Measurements from ENCODE around the gene KRTAP12-2.

Gene KRTAP12-2

DNA sequence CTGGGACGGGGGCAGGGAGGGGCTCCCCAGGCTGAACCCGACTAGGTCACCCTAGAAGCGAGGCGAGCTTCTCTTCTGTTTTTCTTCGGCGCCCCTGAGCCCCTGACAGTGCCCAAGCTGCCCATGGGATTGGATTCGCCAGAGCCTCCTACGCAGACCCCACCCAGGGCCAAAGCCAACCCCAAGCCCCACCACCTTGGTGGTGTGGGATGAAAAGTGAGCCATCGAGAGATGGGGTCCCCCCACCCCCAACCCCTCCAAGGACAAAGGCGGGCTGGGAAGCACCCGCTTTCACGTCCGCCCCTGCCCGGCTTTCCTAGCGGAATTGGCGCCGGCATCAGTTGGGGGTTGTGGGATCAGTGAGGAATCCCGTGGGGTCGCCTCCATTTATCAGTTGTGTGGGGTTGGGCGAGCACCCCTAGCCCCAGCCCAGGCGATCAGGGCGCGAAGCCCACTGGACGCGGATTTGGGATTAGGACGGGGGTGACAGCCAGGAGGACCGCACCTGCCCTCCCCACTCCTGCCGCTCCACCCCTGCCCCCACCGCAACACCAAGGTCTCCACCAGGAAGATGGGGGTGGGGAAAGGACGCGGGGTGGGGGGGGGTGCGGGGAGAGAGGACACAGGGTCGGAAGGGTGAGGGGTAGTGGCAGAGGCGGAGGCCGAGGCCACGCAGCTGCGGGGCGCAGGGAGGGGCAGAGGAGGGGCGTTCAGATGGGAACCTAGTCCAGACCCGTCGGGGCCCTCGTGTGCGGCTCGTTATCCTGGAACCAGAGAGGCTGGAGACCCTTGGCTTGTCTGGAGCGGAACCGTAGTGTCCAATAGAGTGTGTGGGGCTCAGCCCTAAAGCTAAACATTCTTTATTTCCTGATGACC is 40.2 kb upstream of the KRTAP12-2 start:
- H3K4me3 ChIP-seq (ENCODE audit: control insufficient read depth, low read depth, low read length), result no peak overlapping the region
- TF ChIP-seq CTCF (conservative IDR thresholded peaks at IDR 0.05; ENCODE audit: control insufficient read depth, insufficient read depth, low read depth, low read length), result no peak
- DNase-seq (ENCODE audit: low read depth), result no peak

DNA sequence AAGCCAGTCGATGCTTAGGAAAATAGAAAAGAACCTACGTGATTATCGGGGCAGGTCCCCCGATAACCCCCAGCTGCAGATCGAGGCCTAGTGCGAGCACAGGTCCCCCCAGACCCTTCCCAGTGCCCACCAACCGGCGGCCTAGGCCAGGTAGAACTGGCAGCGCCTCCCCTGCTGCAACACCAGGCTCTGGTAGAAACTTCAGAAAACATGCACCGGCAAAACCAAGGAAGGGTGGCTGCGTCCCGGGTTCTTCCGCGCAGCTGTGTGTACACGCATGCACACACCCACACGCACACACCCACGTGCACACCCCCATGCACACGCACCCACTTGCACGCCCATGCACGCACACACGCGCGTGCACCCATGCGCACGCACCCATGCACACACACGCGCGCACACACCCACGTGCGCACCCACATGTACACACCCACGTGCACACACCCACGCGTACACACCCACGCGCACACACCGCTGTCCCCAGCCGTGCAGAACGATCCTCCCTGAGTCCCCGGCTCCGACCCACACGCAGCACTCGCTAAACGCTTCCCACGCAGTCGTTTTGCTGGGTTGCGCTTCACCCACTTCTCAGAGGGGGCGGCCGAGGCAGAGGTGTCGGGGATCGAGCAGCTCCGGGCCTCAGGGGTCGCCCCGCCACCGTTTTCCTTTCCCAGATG is 39.4 kb upstream of the KRTAP12-2 start:
- no peak for TF ChIP-seq CTCF (conservative IDR thresholded peaks at IDR 0.05; ENCODE audit: control insufficient read depth, insufficient read depth, low read depth, low read length)
- no peak for DNase-seq (ENCODE audit: low read depth)
- no peak overlapping the region for H3K4me3 ChIP-seq (ENCODE audit: control insufficient read depth, low read depth, low read length)

- DNase-seq (ENCODE audit: low read depth), result no peak
- no peak overlapping the region for H3K4me3 ChIP-seq (ENCODE audit: control insufficient read depth, low read depth, low read length)
- no peak for TF ChIP-seq CTCF (conservative IDR thresholded peaks at IDR 0.05; ENCODE audit: control insufficient read depth, insufficient read depth, low read depth, low read length)
Observed at GRCh38 chr21:44704636-44705001, 37.9 kb upstream of the KRTAP12-2 start.

DNA sequence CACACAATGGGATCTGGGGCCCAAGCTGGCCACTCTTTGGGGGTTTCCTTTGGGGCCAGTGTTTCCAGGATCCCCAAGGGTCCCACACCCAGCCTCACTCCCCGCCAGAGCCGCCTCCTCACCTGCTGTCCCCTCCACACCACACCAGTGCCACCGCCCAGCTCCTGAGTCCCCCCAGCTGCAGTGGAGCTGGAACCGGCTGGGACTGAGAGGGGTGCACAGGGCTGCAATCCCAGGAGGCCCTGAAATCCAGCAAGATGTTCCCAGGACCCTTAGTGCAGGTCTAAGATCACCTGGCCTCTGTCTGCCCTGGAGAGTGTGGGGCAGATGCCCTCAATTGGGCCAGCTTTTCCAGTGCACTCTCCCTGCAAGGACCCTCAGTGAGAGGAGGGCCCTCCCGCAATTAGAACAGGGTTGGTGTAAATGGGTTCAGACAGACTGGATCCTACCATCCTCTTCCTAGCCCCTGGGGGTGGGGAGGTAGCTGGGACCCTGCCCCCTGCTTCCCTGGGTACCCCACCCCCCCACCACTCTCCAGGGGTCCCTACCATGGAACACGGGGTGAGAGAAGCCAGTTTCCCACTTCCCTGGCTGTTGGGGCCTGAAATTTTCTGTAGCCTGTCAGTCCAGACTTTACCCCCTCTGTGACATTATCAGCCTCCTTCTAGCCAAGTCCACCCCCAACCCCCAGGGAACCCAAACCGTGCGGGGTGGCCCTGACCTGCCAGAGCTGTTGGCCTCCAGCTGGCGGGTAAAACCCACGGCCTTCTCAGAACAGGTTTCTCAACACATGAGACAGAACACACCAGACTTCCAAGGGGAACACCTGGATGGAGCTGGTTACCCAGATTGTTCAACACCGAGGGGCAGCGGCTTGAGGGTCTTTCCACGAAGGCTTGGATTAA is 37.3 kb upstream of the KRTAP12-2 start:
- DNase-seq (ENCODE audit: low read depth), result no peak
- no peak overlapping the region for H3K4me3 ChIP-seq (ENCODE audit: control insufficient read depth, low read depth, low read length)
- no peak for TF ChIP-seq CTCF (conservative IDR thresholded peaks at IDR 0.05; ENCODE audit: control insufficient read depth, insufficient read depth, low read depth, low read length)

- DNase-seq (ENCODE audit: low read depth), result no peak
- TF ChIP-seq CTCF (conservative IDR thresholded peaks at IDR 0.05; ENCODE audit: control insufficient read depth, insufficient read depth, low read depth, low read length), result no peak
- H3K4me3 ChIP-seq (ENCODE audit: control insufficient read depth, low read depth, low read length), result no peak overlapping the region
Observed at GRCh38 chr21:44702973-44703730, 36.4 kb upstream of the KRTAP12-2 start.
